ENCODE results near the gene GPR15. TPM values are rescaled to one million over a fixed set of nuclear protein-coding genes. Genes with fewer than 3 reads are reported as not detected.

Gene GPR15
- total RNA-seq, 2 donors from 2014 or later: not detected

GRCh38 chr3:98553753-98554152, 22.0 kb downstream of the GPR15 start:
- H3K27ac ChIP-seq (ENCODE audit: low read depth, low read length): no peak overlapping the region
- H3K9me3 Mint-ChIP-seq: no peaks in the 10 kb centered on the region
- H3K27me3 ChIP-seq (ENCODE audit: control insufficient read depth, insufficient read depth, low read length, poor library complexity, severe bottlenecking): no peaks in the 10 kb centered on the region
- no peaks in the 10 kb centered on the region for H3K36me3 ChIP-seq (ENCODE audit: control insufficient read depth, insufficient read depth, low read length)
- DNase-seq: no peak
- H3K36me3 Mint-ChIP-seq (ENCODE audit: low read depth): no peaks in the 10 kb centered on the region
- H3K27me3 Mint-ChIP-seq (ENCODE audit: insufficient read depth): peaks cover 2% of the 10 kb centered on the region
- 100% methylated on average over 1 of the region's 2 CpGs; no CpG with 5 or more reads in 1 of the 2 experiments for WGBS, 2 experiments (ENCODE audit: insufficient coverage in 1 of 2, insufficient read length in 1 of 2)
- H3K4me3 Mint-ChIP-seq: no peak overlapping the region
- no peak overlapping the region for H3K27ac Mint-ChIP-seq
- no peak overlapping the region for H3K4me3 ChIP-seq (ENCODE audit: low read length)
- no peak for TF ChIP-seq CTCF (conservative IDR thresholded peaks at IDR 0.05)
- H3K9ac ChIP-seq (ENCODE audit: extremely low read depth, low read length, poor library complexity, severe bottlenecking): no peak overlapping the region
- no peaks in the 10 kb centered on the region for H3K9me3 ChIP-seq (ENCODE audit: control insufficient read depth, low read length)
- H3K4me1 Mint-ChIP-seq: peaks cover 13% of the 10 kb centered on the region
- H3K4me1 ChIP-seq (ENCODE audit: control insufficient read depth, insufficient read depth, low read length): peaks cover 2% of the 10 kb centered on the region

- no peaks in the 10 kb centered on the region for H3K36me3 ChIP-seq (ENCODE audit: control insufficient read depth, insufficient read depth, low read length)
- Mint-ChIP-seq H3K4me3 (no peak overlapping the region), H3K36me3 (ENCODE audit: low read depth) (no peaks in the 10 kb centered on the region), H3K27ac (no peak overlapping the region), H3K9me3 (no peaks in the 10 kb centered on the region), H3K4me1 (peaks cover 13% of the 10 kb centered on the region), H3K27me3 (ENCODE audit: insufficient read depth) (peaks cover 2% of the 10 kb centered on the region)
- no peak for DNase-seq
- peaks cover 2% of the 10 kb centered on the region for H3K4me1 ChIP-seq (ENCODE audit: control insufficient read depth, insufficient read depth, low read length)
- no peaks in the 10 kb centered on the region for H3K27me3 ChIP-seq (ENCODE audit: control insufficient read depth, insufficient read depth, low read length, poor library complexity, severe bottlenecking)
- no peak overlapping the region for H3K9ac ChIP-seq (ENCODE audit: extremely low read depth, low read length, poor library complexity, severe bottlenecking)
- no peak overlapping the region for H3K4me3 ChIP-seq (ENCODE audit: low read length)
- H3K27ac ChIP-seq (ENCODE audit: low read depth, low read length): no peak overlapping the region
- 96 to 100% methylated on average over 1 of the region's 2 CpGs for WGBS, 2 experiments (ENCODE audit: insufficient coverage in 1 of 2, insufficient read length in 1 of 2)
- no peaks in the 10 kb centered on the region for H3K9me3 ChIP-seq (ENCODE audit: control insufficient read depth, low read length)
- no peak for TF ChIP-seq CTCF (conservative IDR thresholded peaks at IDR 0.05)
These were observed 22.8 kb downstream of the GPR15 start for GRCh38 chr3:98554580-98554979.

GRCh38 chr3:98555025-98555379, 23.2 kb downstream of the GPR15 start:
- 75 to 78% methylated on average over 3 to 4 of the region's 4 CpGs for WGBS, 2 experiments (ENCODE audit: insufficient coverage in 1 of 2, insufficient read length in 1 of 2)
- H3K27ac ChIP-seq (ENCODE audit: low read depth, low read length): no peak overlapping the region
- no peak overlapping the region for H3K27ac Mint-ChIP-seq

More at GRCh38 chr3:98555025-98555379, 23.2 kb downstream of the GPR15 start:
- Histone ChIP-seq H3K4me3 (ENCODE audit: low read length) (no peak overlapping the region), H3K9ac (ENCODE audit: extremely low read depth, low read length, poor library complexity, severe bottlenecking) (no peak overlapping the region), H3K27me3 (ENCODE audit: control insufficient read depth, insufficient read depth, low read length, poor library complexity, severe bottlenecking) (no peaks in the 10 kb centered on the region), H3K9me3 (ENCODE audit: control insufficient read depth, low read length) (no peaks in the 10 kb centered on the region), H3K4me1 (ENCODE audit: control insufficient read depth, insufficient read depth, low read length) (peaks cover 2% of the 10 kb centered on the region), H3K36me3 (ENCODE audit: control insufficient read depth, insufficient read depth, low read length) (no peaks in the 10 kb centered on the region)
- no peak for TF ChIP-seq CTCF (conservative IDR thresholded peaks at IDR 0.05)
- Mint-ChIP-seq H3K27me3 (ENCODE audit: insufficient read depth) (peaks cover 2% of the 10 kb centered on the region), H3K4me1 (peaks cover 13% of the 10 kb centered on the region), H3K4me3 (no peak overlapping the region), H3K36me3 (ENCODE audit: low read depth) (no peaks in the 10 kb centered on the region), H3K9me3 (no peaks in the 10 kb centered on the region)
- DNase-seq: no peak
